Measurements from ENCODE around the gene GPR21. TPM values are rescaled to one million over a fixed set of nuclear protein-coding genes. Genes with fewer than 3 reads are reported as not detected.

GPR21 gene
- total and polyA plus RNA-seq, 2 experiments from 2014 or later = 0.90 TPM; not detected in 1

DNA sequence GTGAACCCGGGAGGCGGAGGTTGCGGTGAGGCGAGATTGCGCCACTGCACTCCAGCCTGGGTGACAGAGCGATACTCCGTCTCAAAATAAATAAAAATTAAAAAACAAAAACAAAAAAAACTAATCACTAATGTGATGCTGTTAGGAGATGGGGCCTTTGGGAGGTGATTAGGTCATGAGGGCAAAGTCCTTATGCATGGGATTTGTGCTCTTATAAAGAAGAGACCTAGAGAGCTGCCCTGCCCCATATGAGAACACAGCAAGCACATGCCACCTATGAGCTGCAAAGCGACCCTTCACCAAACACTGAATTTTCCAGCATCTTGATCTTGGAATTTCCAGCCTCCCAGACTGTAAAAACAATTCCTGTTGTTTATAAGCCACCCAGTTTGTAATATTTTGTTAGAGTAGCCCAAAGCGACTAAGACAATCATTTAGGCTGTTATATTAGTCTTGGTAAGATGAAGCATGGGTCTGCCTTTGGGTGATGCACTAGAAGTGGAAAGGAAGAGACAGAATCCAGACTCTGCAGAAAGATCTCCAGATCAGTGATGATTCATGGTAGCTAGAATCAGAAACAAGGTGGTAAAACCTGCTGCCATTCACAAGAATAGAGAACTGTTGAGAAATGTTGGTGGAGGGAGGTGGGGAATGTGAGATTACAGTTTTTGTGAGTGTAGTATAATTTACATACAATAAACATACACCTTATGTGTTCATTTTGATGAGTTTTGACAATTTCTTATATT lies 26.2 kb downstream of the GPR21 start (continued):
- TF ChIP-seq, protein P1, sequence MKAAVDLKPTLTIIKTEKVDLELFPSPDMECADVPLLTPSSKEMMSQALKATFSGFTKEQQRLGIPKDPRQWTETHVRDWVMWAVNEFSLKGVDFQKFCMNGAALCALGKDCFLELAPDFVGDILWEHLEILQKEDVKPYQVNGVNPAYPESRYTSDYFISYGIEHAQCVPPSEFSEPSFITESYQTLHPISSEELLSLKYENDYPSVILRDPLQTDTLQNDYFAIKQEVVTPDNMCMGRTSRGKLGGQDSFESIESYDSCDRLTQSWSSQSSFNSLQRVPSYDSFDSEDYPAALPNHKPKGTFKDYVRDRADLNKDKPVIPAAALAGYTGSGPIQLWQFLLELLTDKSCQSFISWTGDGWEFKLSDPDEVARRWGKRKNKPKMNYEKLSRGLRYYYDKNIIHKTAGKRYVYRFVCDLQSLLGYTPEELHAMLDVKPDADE (IDR thresholded peaks at IDR 0.05) = no peak
- TF ChIP-seq, protein P2, sequence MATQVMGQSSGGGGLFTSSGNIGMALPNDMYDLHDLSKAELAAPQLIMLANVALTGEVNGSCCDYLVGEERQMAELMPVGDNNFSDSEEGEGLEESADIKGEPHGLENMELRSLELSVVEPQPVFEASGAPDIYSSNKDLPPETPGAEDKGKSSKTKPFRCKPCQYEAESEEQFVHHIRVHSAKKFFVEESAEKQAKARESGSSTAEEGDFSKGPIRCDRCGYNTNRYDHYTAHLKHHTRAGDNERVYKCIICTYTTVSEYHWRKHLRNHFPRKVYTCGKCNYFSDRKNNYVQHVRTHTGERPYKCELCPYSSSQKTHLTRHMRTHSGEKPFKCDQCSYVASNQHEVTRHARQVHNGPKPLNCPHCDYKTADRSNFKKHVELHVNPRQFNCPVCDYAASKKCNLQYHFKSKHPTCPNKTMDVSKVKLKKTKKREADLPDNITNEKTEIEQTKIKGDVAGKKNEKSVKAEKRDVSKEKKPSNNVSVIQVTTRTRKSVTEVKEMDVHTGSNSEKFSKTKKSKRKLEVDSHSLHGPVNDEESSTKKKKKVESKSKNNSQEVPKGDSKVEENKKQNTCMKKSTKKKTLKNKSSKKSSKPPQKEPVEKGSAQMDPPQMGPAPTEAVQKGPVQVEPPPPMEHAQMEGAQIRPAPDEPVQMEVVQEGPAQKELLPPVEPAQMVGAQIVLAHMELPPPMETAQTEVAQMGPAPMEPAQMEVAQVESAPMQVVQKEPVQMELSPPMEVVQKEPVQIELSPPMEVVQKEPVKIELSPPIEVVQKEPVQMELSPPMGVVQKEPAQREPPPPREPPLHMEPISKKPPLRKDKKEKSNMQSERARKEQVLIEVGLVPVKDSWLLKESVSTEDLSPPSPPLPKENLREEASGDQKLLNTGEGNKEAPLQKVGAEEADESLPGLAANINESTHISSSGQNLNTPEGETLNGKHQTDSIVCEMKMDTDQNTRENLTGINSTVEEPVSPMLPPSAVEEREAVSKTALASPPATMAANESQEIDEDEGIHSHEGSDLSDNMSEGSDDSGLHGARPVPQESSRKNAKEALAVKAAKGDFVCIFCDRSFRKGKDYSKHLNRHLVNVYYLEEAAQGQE (IDR thresholded peaks at IDR 0.05; ENCODE audit: unreplicated experiment) = no peak
- TF ChIP-seq EZH2 (IDR thresholded peaks at IDR 0.05; ENCODE audit: low read depth, unreplicated experiment) = no peak
- no peak for TF ChIP-seq ZNF114 (CRISPR knock-in tag; IDR thresholded peaks at IDR 0.05)
- TF ChIP-seq NANOG (IDR thresholded peaks at IDR 0.05; ENCODE audit: borderline replicate concordance) = no peak
- no peak for TF ChIP-seq JUNB (IDR thresholded peaks at IDR 0.05; ENCODE audit: unreplicated experiment)
- no peak for TF ChIP-seq CREB1 (CRISPR knock-in tag; IDR thresholded peaks at IDR 0.05; ENCODE audit: low read depth)
- TF ChIP-seq POLR2AphosphoS5 (IDR thresholded peaks at IDR 0.05; ENCODE audit: low read depth) = no peak
- TF ChIP-seq, protein P3, sequence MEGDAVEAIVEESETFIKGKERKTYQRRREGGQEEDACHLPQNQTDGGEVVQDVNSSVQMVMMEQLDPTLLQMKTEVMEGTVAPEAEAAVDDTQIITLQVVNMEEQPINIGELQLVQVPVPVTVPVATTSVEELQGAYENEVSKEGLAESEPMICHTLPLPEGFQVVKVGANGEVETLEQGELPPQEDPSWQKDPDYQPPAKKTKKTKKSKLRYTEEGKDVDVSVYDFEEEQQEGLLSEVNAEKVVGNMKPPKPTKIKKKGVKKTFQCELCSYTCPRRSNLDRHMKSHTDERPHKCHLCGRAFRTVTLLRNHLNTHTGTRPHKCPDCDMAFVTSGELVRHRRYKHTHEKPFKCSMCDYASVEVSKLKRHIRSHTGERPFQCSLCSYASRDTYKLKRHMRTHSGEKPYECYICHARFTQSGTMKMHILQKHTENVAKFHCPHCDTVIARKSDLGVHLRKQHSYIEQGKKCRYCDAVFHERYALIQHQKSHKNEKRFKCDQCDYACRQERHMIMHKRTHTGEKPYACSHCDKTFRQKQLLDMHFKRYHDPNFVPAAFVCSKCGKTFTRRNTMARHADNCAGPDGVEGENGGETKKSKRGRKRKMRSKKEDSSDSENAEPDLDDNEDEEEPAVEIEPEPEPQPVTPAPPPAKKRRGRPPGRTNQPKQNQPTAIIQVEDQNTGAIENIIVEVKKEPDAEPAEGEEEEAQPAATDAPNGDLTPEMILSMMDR (conservative IDR thresholded peaks at IDR 0.05; ENCODE audit: low read depth in 2 of 2) = no peak
- no peak for TF ChIP-seq STAT1 (IDR thresholded peaks at IDR 0.05; ENCODE audit: unreplicated experiment)

DNA sequence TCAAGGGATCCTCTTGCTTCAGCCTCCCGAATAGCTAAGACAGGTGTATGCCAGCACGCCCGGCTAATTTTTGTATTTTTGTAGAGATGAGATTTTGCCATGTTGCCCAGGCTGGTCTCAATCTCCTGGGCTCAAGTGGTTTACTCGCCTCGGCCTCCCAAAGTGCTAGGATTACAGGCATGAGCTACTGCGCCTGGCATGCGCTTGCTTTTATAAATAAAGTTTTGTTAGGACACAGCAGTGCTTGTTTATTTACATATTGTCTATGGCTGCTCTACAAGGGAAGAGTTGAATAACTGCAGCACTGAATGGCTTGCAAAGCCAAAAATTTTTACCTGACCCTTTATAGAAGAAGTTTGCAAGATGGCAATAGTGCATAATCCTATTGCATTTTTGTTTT lies 27.7 kb downstream of the GPR21 start:
- Histone ChIP-seq H3K4me1 (ENCODE audit: insufficient read depth) (peaks cover 10% of the 10 kb centered on the region; the same call in 1 of the 2 replicates), H4K20me1 (replicated peaks; ENCODE audit: insufficient read depth) (no peaks in the 10 kb centered on the region; the same call in 1 of the 2 replicates), H3K27ac (ENCODE audit: low read depth) (no peak overlapping the region), H2AFZ (no peak overlapping the region), H3K4me2 (no peak overlapping the region), H3K36me3 (ENCODE audit: insufficient read depth) (0 out of 2 replicates have a peak, but pooled peaks cover 3% of the 10 kb centered on the region), H3K27me3 (ENCODE audit: insufficient read depth) (no peaks in the 10 kb centered on the region), H3K9me2 (ENCODE audit: insufficient read depth) (no peaks in the 10 kb centered on the region), H3K79me2 (replicated peaks; ENCODE audit: insufficient read depth) (no peaks in the 10 kb centered on the region), H3K4me3 (no peak overlapping the region), H3F3A (replicated peaks; ENCODE audit: low read depth) (no peaks in the 10 kb centered on the region)
- H3K4me3 Mint-ChIP-seq = no peak overlapping the region
- H3K27me3 Mint-ChIP-seq (ENCODE audit: insufficient read depth, low read depth, poor library complexity) = peaks cover 2% of the 10 kb centered on the region
- peaks cover 26% of the 10 kb centered on the region; the same call in 2 of the 3 replicates for H3K36me3 Mint-ChIP-seq (ENCODE audit: low read depth)
- DNase-seq (ENCODE audit: low spot score) (no peak), ATAC-seq (no peak)
- H3K4me1 Mint-ChIP-seq = peaks cover 4% of the 10 kb centered on the region
- H3K9me3 Mint-ChIP-seq = no peaks in the 10 kb centered on the region; the same call in 2 of the 3 replicates
- H3K27ac Mint-ChIP-seq = no peak overlapping the region
- TF ChIP-seq, protein P1 (IDR thresholded peaks at IDR 0.05) = no peak
- TF ChIP-seq, protein P3 (conservative IDR thresholded peaks at IDR 0.05; ENCODE audit: low read depth in 2 of 2) = no peak
- TF ChIP-seq EZH2phosphoT487 (IDR thresholded peaks at IDR 0.05; ENCODE audit: unreplicated experiment) (no peak), POLR2AphosphoS5 (IDR thresholded peaks at IDR 0.05; ENCODE audit: low read depth) (no peak), ZNF331 (CRISPR knock-in tag; IDR thresholded peaks at IDR 0.05; ENCODE audit: low read depth) (no peak), CREB1 (CRISPR knock-in tag; IDR thresholded peaks at IDR 0.05; ENCODE audit: low read depth) (no peak)
